OCI-LY1 (cell line): ENCODE results near the gene KIAA1755.
"Not testable (repeated sequence)": the region's sequence is repeated elsewhere in the genome, so short reads cannot be mapped to it uniquely, and the experiment has no call there.

Source experiments
- H2AFZ ChIP-seq: fragments of 200-600 bp; sonication (generic), shearing (Covaris generic); 2 replicates; pipeline ENCODE4 v1.6.0; 2014; ENCODE audit warnings: antibody characterized with exemption, mild to moderate bottlenecking, low read length
- H3F3A ChIP-seq: fragments of 200-600 bp; sonication (generic), shearing (Covaris generic); 2 replicates; pipeline ENCODE4 v1.6.0; 2014; ENCODE audit warnings: mild to moderate bottlenecking, antibody characterized with exemption, low read length, moderate library complexity; ENCODE audit not compliant: insufficient read depth
- H3K27ac ChIP-seq: fragments of 200-600 bp; sonication (generic); 2 replicates; pipeline ENCODE4 v1.5.1; 2014; ENCODE audit warnings: low read length, mixed run types, mild to moderate bottlenecking, low read depth; ENCODE audit not compliant: poor library complexity, severe bottlenecking
- H3K27me3 ChIP-seq: fragments of 200-600 bp; sonication (generic); 2 replicates; pipeline ENCODE4 v1.6.0; 2014; ENCODE audit warnings: antibody characterized with exemption, mild to moderate bottlenecking, low read length, moderate library complexity; ENCODE audit not compliant: insufficient read depth
- H3K36me3 ChIP-seq: fragments of 200-600 bp; sonication (generic); 2 replicates; pipeline ENCODE4 v1.6.1; 2014; ENCODE audit warnings: mild to moderate bottlenecking, antibody characterized with exemption, low read length, moderate library complexity, mixed read lengths; ENCODE audit not compliant: insufficient read depth
- H3K4me1 ChIP-seq: fragments of 200-600 bp; sonication (generic); 2 replicates; pipeline ENCODE4 v1.5.1; 2014; ENCODE audit warnings: mild to moderate bottlenecking, low read length, moderate library complexity; ENCODE audit not compliant: insufficient read depth, severe bottlenecking
- H3K4me2 ChIP-seq: fragments of 200-600 bp; sonication (generic), shearing (Covaris generic); 2 replicates; pipeline ENCODE4 v1.6.1; 2014; ENCODE audit warnings: low read length
- H3K4me3 ChIP-seq: fragments of 200-600 bp; sonication (generic); 2 replicates; pipeline ENCODE4 v1.5.1; 2014; ENCODE audit warnings: low read length, low read depth, mild to moderate bottlenecking, mixed read lengths; ENCODE audit not compliant: poor library complexity, severe bottlenecking
- H3K79me2 ChIP-seq: fragments of 200-600 bp; shearing (Covaris generic); 2 replicates; pipeline ENCODE4 v1.6.1; 2016; ENCODE audit warnings: mixed run types, low read length, mixed read lengths; ENCODE audit not compliant: insufficient read depth
- H3K9ac ChIP-seq: fragments of 200-600 bp; sonication (generic), shearing (Covaris generic); 2 replicates; pipeline ENCODE4 v1.6.1; 2014; ENCODE audit warnings: mild to moderate bottlenecking, low read length, mixed read lengths
- H3K9me2 ChIP-seq: fragments of 200-600 bp; sonication (generic), shearing (Covaris generic); 2 replicates; pipeline ENCODE4 v1.6.1; 2014; ENCODE audit warnings: low read depth, mild to moderate bottlenecking, low read length, mixed read lengths
- H3K9me3 ChIP-seq: fragments of 200-600 bp; shearing (Covaris generic); 2 replicates; pipeline ENCODE4 v1.6.1; 2014; ENCODE audit warnings: low read length, mixed read lengths
- H4K20me1 ChIP-seq: fragments of 200-600 bp; sonication (generic), shearing (Covaris generic); 2 replicates; pipeline ENCODE4 v1.6.0; 2016; ENCODE audit warnings: mild to moderate bottlenecking, low read length; ENCODE audit not compliant: insufficient read depth
- EZH2 ChIP-seq: fragments of 200-600 bp; sonication (generic), shearing (Covaris generic); IDR thresholded peaks from 2 replicates; pipeline ENCODE4 v1.8.0; 2017; ENCODE audit warnings: borderline replicate concordance, mixed run types, mild to moderate bottlenecking, antibody characterized with exemption, low read length, moderate library complexity, mixed read lengths
- TF ChIP-seq, protein P1 (sequence below): fragments of 200-600 bp; sonication (generic), shearing (Covaris generic); IDR thresholded peaks from 2 replicates; pipeline ENCODE4 v1.5.1; 2017; ENCODE audit warnings: mild to moderate bottlenecking, antibody characterized with exemption, low read length, moderate library complexity, mixed read lengths

Gene KIAA1755

DNA sequence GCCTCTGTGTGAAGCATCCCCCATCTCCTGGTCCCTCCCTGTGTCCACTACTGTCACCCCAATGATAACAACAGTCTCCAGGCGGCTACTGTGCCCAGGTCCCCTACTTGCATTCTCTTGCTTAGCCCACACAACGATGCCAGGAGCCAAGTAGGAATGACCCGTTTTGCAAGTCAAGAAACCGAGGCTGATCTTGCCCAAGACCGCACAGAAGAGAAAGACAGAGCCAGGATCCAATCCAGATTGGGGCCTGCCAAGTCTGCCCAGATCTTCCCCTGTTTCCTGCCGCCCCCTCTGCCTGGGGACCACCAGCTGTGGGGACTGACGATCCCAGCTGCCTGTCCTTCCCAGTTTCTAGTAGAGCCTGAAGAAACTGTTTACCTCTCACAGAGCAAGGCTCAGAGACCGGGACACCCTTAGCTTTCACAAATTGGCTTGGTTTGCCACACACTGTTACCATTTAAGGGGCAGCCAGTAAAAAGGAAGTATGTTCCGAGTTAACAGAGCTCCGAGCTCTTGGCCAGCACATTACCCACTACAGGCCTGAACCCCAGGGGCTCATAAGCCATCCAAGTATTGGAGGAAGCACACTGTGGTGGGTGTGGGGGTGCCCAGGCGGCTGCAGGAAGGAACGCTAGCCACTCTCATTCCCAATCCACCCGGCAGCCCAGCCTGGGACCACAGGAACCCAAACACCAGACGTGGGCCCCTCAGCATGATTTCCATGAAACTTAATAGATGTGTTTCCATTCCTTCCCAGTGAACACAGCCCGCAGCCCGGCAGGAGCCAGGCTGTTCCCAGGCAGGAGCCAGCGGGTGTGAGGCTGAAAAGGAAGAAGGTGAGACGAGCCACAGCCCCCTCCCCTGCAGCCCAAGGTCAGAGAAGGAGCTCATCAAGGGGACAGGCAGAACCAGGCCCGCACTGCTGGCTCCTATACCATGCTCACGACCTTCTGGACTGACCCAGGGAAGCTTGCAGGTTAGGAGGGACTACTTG lies 7.9 kb downstream of the KIAA1755 start:
- H3K4me3 ChIP-seq: no peak overlapping the region
- H3F3A ChIP-seq: no peaks in the 10 kb centered on the region
- no peaks in the 10 kb centered on the region for H3K9me2 ChIP-seq
- TF ChIP-seq, protein P1, sequence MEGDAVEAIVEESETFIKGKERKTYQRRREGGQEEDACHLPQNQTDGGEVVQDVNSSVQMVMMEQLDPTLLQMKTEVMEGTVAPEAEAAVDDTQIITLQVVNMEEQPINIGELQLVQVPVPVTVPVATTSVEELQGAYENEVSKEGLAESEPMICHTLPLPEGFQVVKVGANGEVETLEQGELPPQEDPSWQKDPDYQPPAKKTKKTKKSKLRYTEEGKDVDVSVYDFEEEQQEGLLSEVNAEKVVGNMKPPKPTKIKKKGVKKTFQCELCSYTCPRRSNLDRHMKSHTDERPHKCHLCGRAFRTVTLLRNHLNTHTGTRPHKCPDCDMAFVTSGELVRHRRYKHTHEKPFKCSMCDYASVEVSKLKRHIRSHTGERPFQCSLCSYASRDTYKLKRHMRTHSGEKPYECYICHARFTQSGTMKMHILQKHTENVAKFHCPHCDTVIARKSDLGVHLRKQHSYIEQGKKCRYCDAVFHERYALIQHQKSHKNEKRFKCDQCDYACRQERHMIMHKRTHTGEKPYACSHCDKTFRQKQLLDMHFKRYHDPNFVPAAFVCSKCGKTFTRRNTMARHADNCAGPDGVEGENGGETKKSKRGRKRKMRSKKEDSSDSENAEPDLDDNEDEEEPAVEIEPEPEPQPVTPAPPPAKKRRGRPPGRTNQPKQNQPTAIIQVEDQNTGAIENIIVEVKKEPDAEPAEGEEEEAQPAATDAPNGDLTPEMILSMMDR: no peak
- TF ChIP-seq EZH2: no peak
- H2AFZ ChIP-seq: no peak overlapping the region
- no peaks in the 10 kb centered on the region for H4K20me1 ChIP-seq
- H3K9me3 ChIP-seq: no peaks in the 10 kb centered on the region
- H3K4me2 ChIP-seq: no peak overlapping the region
- no peak overlapping the region for H3K9ac ChIP-seq
- no peaks in the 10 kb centered on the region for H3K4me1 ChIP-seq
- no peaks in the 10 kb centered on the region for H3K36me3 ChIP-seq
- H3K79me2 ChIP-seq: no peaks in the 10 kb centered on the region
- H3K27me3 ChIP-seq: no peaks in the 10 kb centered on the region
- H3K27ac ChIP-seq: no peak overlapping the region

DNA sequence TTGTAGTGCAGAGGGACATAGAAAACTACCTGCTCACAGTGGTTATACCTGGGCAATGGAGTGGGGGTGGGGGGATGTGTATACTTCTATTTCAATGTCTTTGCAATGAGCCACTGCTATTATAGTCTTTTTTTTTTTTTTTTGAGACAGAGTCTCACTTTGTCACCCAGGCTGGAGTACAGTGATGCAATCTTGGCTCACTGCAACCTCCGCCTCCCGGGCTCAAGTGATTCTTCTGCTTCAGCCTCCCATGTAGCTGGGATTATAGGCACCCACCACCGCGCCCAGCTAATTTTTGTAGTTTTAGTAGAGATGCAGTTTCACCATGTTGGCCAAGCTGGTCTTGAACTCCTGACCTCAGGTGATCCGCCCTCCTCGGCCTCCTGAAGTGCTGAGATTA lies 9.1 kb downstream of the KIAA1755 start:
- H3K9me3 ChIP-seq, H2AFZ ChIP-seq, H3K4me3 ChIP-seq, H3K4me2 ChIP-seq, H3K27ac ChIP-seq, H3F3A ChIP-seq, H3K9me2 ChIP-seq, H3K27me3 ChIP-seq, H3K4me1 ChIP-seq, H3K79me2 ChIP-seq, H3K36me3 ChIP-seq, H4K20me1 ChIP-seq, H3K9ac ChIP-seq: not testable (repeated sequence)

GRCh38 chr20:38250609-38251008 lies 9.9 kb downstream of the KIAA1755 start:
- Histone ChIP-seq H3K36me3 (no peaks in the 10 kb centered on the region), H3K4me1 (no peaks in the 10 kb centered on the region), H3F3A (no peaks in the 10 kb centered on the region), H4K20me1 (no peaks in the 10 kb centered on the region), H3K9me3 (no peaks in the 10 kb centered on the region), H3K4me3 (no peak overlapping the region), H3K9ac (no peak overlapping the region), H3K79me2 (no peaks in the 10 kb centered on the region), H3K27me3 (no peaks in the 10 kb centered on the region), H3K9me2 (no peaks in the 10 kb centered on the region), H3K4me2 (no peak overlapping the region), H3K27ac (no peak overlapping the region), H2AFZ (no peak overlapping the region)
- no peak for TF ChIP-seq EZH2
- TF ChIP-seq, protein P1: no peak
